Heart left ventricle (tissue), 16 donors: ENCODE results near the gene ARHGAP24. TPM values are rescaled to one million over a fixed set of nuclear protein-coding genes. Genes with fewer than 3 reads are reported as not detected.

Source experiments
- ATAC-seq, 4 donors: fragments of 200-7000 bp; cut with Tn5 transposase; one replicate each; pipeline ENCODE4 v1.9.1; 2020 to 2022; ENCODE audit warnings: moderate library complexity in 4 of 4, mild to moderate bottlenecking in 3 of 4, moderate number of reproducible peaks in 1 of 4
- DNase-seq, 5 donors: peaks; one replicate each; pipeline ENCODE4 v3.0.0-alpha.2; 2020
- H3K27ac ChIP-seq, 12 donors: fragments of 200-600 bp; sonication (generic) in 4 of 12; one replicate each; pipeline versions ENCODE4 v1.5.0 to v1.8.0; 2016 to 2022; ENCODE audit warnings: mild to moderate bottlenecking in 2 of 12
- H3K27me3 ChIP-seq, 9 donors: fragments of 200-600 bp; sonication (generic) in 2 of 9; one replicate each; pipeline versions ENCODE4 v1.5.1 to v1.8.0; 2016 to 2022; ENCODE audit warnings: mild to moderate bottlenecking in 3 of 9
- H3K36me3 ChIP-seq, 9 donors: fragments of 200-600 bp; sonication (generic) in 2 of 9; one replicate each; pipeline versions ENCODE4 v1.5.0 to v1.8.0; 2018 to 2022; ENCODE audit warnings: mild to moderate bottlenecking in 2 of 9
- H3K4me1 ChIP-seq, 12 donors: fragments of 200-600 bp; sonication (generic) in 4 of 12; one replicate each; pipeline versions ENCODE4 v1.5.0 to v1.8.0; 2016 to 2022; ENCODE audit warnings: mild to moderate bottlenecking in 3 of 12
- H3K4me3 ChIP-seq, 12 donors: fragments of 200-600 bp; sonication (generic) in 4 of 12; one replicate each; pipeline versions ENCODE4 v1.5.0 to v1.8.0; 2017 to 2022; ENCODE audit warnings: mild to moderate bottlenecking in 9 of 12, moderate library complexity in 4 of 12
- H3K9me3 ChIP-seq, 12 donors: fragments of 200-600 bp; sonication (generic) in 4 of 12; one replicate each; pipeline versions ENCODE4 v1.5.0 to v1.8.0; 2016 to 2022; ENCODE audit warnings: mild to moderate bottlenecking in 1 of 12
- POLR2A ChIP-seq, 2 donors: fragments of 450-650 bp; IDR thresholded peaks; one replicate each; pipeline ENCODE4 v1.6.1; 2017; ENCODE audit warnings: antibody characterized with exemption in 2 of 2, mild to moderate bottlenecking in 2 of 2, moderate library complexity in 2 of 2
- WGBS, 4 donors: extraction: QIAGEN DNeasy Blood & Tissue Kit in 2 of 4; methylation state at CpG; one replicate each; pipeline versions ENCODE4 v1.1.5 to v1.1.7; 2013 to 2018; 5-methylcytosine and 5-hydroxymethylcytosine counted together
- intact Hi-C, 10 donors: fragments of 100-400 bp; cut with DNase I; formaldehyde crosslinking; loops; one replicate each; pipeline versions ENCODE4 v1.11.1 to v1.14.2; 2022
- polyA plus RNA-seq, 2 donors: library from polyadenylated mRNA; stranded (reverse); fragments of 200-250 nt; gene quantifications; one replicate each; pipeline ENCODE4 v1.2.3, GENCODE V29; 2013
- total RNA-seq, 9 donors: library from RNA; depleted of rRNA in 2 of 9; stranded (reverse); fragments of >200 nt in 2 of 9; fragmentation: NEBNext Ultra II Directional in 3 of 9; extraction: Animal tissue kit (Norgen Biotek cat#: 25700) in 3 of 9; gene quantifications; one replicate each; pipeline versions ENCODE4 v1.1.0 to v1.2.4, GENCODE V29; 2016 to 2023
- TF ChIP-seq, protein P1 (sequence below), 12 donors: fragments of 200-600 bp; sonication (generic) in 4 of 12; IDR thresholded peaks; one replicate each; pipeline versions ENCODE4 v1.5.0 to v1.8.0; 2018 to 2022; ENCODE audit warnings: antibody characterized with exemption in 12 of 12, mild to moderate bottlenecking in 5 of 12
- donor health status: ischemic (EF 13 %, LVEDD 7.1; RV severe dilation, severe dysfunction).
- donor health status: healthy with polysubstance abuse.
- donor health status: DM: no; HTN: yes; CAD: no.
- donor health status: DM: no; HTN: no; CAD: no.
- donor health status: ischemic (EF 25% LVEDD 6.9; RV normal size, moderate dysfunction).
- donor health status: ischemic (EF 25% LVEDD 5.7; RV mildly dilated, moderate dysfunction).
- donor health status: healthy.
- donor health status: DM: yes; HTN: yes; CAD: no.
- donor health status: ischemic (EF 35%, LVEDD 5.7; RV mildly dilated, moderate dysfunction).
- donor health status: nonischemic (EF 11% LVEDD 7.7; RV severe dilation, severe dysfunction).
- donor health status: DM: yes; HTN: yes; CAD: no.
- donor health status: PGD.
- donor health status: ischemic (EF 29% LVEDD 5.4; RV normal size, mild dysfunction).
- donor health status: nonischemic (EF 23%, LVEDD 6.1; RV moderate dilation, normal function).

ARHGAP24 gene
- total and polyA plus RNA-seq, 11 donors = 4.5 to 36.9 (median 18.9) TPM

DNA sequence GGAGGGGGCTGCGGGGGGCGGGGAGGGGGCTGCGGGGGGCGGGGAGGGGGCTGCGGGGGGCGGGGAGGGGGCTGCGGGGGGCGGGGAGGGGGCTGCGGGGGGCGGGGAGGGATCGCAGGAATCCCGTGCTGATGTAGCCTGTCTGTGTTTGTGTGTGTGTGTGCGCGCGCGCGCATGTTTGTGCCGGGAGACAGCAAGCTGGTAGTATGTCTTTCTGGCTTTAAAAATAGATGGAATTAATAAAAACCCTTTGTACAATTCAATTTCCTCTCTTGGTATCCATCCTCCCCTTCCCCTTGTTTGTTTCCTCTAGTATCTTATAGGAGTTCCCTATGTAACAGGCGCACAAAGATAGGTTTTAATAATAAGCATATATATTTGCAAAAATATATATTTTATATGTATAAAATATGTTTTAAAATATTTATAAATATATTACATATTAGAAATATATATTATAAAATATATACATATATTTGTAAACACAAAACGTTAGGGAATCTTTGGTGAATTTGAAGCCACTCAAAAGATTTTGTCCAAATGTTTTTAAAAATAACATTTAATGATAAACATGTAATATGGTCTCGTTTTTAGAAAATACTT lies 782 bp downstream of the ARHGAP24 start:
- intact Hi-C loops = loop anchor here in 5 of 10 donors (2.0 to 10.0 kb wide), 5 partner anchors 77 to 272 kb away; no protein-coding TSS in a partner anchor
- Histone ChIP-seq H3K27ac (peak overlapping the region in 10 of 12 donors; percentile 66 to 90 (median 84)), H3K27me3 (no peaks in the 10 kb centered on the region), H3K9me3 (no peaks in the 10 kb centered on the region), H3K4me3 (peak overlapping the region in 11 of 12 donors; percentile 58 to 85 (median 72)), H3K4me1 (peaks cover 0 to 28% (median 7%) of the 10 kb centered on the region in 12 donors), H3K36me3 (no peaks in the 10 kb centered on the region)
- TF ChIP-seq, protein P1, sequence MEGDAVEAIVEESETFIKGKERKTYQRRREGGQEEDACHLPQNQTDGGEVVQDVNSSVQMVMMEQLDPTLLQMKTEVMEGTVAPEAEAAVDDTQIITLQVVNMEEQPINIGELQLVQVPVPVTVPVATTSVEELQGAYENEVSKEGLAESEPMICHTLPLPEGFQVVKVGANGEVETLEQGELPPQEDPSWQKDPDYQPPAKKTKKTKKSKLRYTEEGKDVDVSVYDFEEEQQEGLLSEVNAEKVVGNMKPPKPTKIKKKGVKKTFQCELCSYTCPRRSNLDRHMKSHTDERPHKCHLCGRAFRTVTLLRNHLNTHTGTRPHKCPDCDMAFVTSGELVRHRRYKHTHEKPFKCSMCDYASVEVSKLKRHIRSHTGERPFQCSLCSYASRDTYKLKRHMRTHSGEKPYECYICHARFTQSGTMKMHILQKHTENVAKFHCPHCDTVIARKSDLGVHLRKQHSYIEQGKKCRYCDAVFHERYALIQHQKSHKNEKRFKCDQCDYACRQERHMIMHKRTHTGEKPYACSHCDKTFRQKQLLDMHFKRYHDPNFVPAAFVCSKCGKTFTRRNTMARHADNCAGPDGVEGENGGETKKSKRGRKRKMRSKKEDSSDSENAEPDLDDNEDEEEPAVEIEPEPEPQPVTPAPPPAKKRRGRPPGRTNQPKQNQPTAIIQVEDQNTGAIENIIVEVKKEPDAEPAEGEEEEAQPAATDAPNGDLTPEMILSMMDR (IDR thresholded peaks at IDR 0.05) = no peak
- no peak for TF ChIP-seq POLR2A (IDR thresholded peaks at IDR 0.05)
- DNase-seq = peak in 4 of 5 donors; percentile 18 to 68 (median 53)
- 3 to 12% (median 5%) methylated on average over 12 to 21 of the region's 21 CpGs for WGBS, 4 donors
- ATAC-seq = no peak

DNA sequence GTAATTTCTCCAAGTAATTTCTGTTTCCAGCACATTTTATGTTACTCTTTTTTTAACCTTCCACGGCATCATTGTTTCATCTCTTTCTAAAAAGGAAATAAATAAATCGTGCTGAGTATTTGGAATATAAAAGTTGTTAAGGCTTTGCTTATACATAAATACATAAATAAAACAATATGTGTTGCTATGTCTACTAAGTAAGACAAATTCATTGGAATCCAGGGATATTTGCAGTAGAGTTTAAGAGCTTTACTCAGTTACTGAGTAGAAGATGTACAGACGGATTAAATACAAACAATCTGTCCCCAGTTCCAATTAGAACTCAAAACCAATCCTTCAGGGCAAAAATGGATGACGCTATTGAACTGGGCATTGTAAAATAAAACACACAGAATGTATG lies 1.4 kb downstream of the ARHGAP24 start:
- intact Hi-C loops = loop anchor here in 5 of 10 donors (5.0 to 10.0 kb wide), 4 partner anchors 118 to 271 kb away; no protein-coding TSS in a partner anchor
- no peaks in the 10 kb centered on the region for H3K9me3 ChIP-seq
- no peaks in the 10 kb centered on the region for H3K27me3 ChIP-seq
- no peaks in the 10 kb centered on the region for H3K36me3 ChIP-seq
- ATAC-seq (no peak), DNase-seq (no peak)
- TF ChIP-seq POLR2A (IDR thresholded peaks at IDR 0.05) = no peak
- TF ChIP-seq, protein P1 (IDR thresholded peaks at IDR 0.05) = no peak
- H3K4me3 ChIP-seq = peak overlapping the region in 10 of 12 donors; percentile 60 to 85 (median 72)
- H3K27ac ChIP-seq = peak overlapping the region in 3 of 12 donors; percentile 83 to 89 (median 85)
- H3K4me1 ChIP-seq = peaks cover 0 to 28% (median 7%) of the 10 kb centered on the region in 12 donors
- 70 to 80% (median 74%) methylated on average over 4 of the region's 4 CpGs for WGBS, 4 donors

DNA sequence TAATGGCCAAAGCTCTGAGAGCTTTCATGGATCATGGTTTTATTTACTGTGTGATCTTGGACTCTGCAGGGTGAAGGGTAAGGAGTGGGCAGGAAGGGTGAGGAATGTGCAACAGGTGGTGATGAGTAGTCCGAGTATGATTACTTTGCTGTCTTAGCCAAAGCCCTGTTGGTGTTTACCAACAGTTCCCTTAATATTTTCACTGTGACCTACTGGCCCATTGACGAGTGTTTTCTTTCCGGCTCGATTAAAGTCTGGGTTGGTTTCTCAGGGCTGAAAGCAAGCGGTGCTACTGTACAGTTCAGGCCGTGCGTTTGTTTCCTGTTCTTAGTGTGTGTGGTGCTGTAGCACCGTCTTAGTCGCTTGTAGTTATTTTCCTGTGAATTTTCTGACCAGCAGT lies 2.6 kb downstream of the ARHGAP24 start:
- TF ChIP-seq POLR2A (IDR thresholded peaks at IDR 0.05) = no peak
- TF ChIP-seq, protein P1 (IDR thresholded peaks at IDR 0.05) = no peak
- Histone ChIP-seq H3K27me3 (no peaks in the 10 kb centered on the region), H3K4me1 (peaks cover 0 to 28% (median 7%) of the 10 kb centered on the region in 12 donors), H3K27ac (peak overlapping the region in 1 of 12 donors; percentile 16), H3K4me3 (peak overlapping the region in 9 of 12 donors; percentile 66 to 85 (median 73)), H3K9me3 (no peaks in the 10 kb centered on the region), H3K36me3 (no peaks in the 10 kb centered on the region)
- ATAC-seq (no peak), DNase-seq (no peak)
- WGBS, 4 donors = 87 to 93% (median 89%) methylated on average over 9 of the region's 9 CpGs
- intact Hi-C loops = loop anchor here in 5 of 10 donors (5.0 to 10.0 kb wide), 4 partner anchors 117 to 270 kb away; no protein-coding TSS in a partner anchor

DNA sequence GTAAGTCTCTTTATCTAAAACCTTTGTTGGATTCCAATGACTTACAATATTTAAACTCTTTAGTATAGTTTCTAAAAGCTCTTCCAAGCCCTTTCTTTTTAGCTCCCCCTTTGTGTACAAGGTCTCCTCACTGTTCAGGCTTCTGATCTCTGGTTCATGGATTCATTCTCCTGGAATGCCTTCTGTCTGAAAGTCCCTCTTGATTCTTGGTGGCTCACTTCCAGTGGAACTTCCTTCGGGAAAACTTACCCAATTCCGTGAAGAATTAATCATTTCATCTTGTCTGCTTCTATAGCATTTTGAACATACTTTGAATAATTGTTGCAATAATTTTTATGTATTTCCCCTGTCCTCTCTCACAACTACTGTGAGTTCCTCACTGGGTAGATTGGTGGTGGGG lies 3.6 kb downstream of the ARHGAP24 start:
- 52 to 68% (median 56%) methylated on average over 2 of the region's 2 CpGs for whole genome bisulfite sequencing, 4 donors
- no peak for DNase-seq
- peaks cover 0 to 28% (median 7%) of the 10 kb centered on the region in 12 donors for H3K4me1 ChIP-seq
- H3K9me3 ChIP-seq = no peaks in the 10 kb centered on the region
- no peak overlapping the region for H3K4me3 ChIP-seq
- no peaks in the 10 kb centered on the region for H3K36me3 ChIP-seq
- H3K27me3 ChIP-seq = no peaks in the 10 kb centered on the region
- H3K27ac ChIP-seq = no peak overlapping the region
- no peak for ATAC-seq
- no peak for TF ChIP-seq POLR2A (IDR thresholded peaks at IDR 0.05)
- TF ChIP-seq, protein P1 (IDR thresholded peaks at IDR 0.05) = no peak
- intact Hi-C loops = loop anchor here in 5 of 10 donors (5.0 to 10.0 kb wide), 4 partner anchors 116 to 269 kb away; no protein-coding TSS in a partner anchor
